HG03108 (cell line): Measurements from ENCODE around the gene PIAS1.
"Not testable (repeated sequence)": the region's sequence is repeated elsewhere in the genome, so short reads cannot be mapped to it uniquely, and the experiment has no call there.

Experiments
- ATAC-seq: cut with Tn5 transposase; IDR thresholded peaks from one replicate; pipeline ENCODE4 v1.9.1; 2021; ENCODE audit warnings: moderate library complexity; ENCODE audit not compliant: unreplicated experiment

PIAS1 gene

DNA sequence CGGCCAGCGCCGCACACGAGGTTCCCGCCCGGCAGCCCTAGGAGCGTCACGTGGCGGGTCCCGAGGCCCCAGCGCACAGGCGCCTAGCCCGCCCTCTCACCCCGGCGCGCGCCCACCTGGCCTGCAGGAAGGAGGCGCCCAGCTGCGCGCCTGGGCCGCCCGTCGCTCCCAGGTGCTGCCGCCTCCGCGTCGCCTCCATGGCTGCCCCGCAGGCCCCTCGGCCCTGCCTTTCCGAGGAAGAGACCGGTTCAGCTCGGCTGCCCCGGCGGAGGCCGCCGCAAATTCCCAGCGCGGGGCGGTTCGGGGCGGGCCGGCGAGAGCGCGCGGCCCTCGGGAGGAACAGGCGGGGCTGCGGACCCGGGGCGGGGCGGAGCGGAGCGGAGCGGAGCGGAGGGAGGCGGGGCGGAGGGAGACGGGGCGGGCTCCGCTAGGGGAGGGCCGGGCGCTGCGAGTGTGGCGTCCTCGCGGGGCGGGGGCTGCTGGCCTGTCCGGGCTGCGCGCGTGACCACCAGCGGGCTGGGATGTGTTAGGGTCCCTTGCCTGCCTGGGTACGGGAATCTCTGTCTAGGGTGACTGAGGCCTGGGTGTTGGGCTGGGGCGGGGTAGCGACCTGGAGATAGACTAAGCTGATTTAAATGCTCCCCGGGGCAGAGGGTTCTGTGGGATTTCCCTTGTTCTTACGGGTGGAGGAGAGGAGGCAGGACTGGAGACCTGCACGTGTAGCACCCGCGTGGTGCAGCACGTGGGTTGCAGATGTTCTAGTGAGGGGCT, 175.5 kb downstream of the PIAS1 start, which contains the start of gene CLN6:
Gene CLN6 (minus strand): TSS at position 343 of the 771 bp plus-strand sequence. CDS start 144 bp downstream, at position 199.
- peak; percentile 54 for ATAC-seq

DNA sequence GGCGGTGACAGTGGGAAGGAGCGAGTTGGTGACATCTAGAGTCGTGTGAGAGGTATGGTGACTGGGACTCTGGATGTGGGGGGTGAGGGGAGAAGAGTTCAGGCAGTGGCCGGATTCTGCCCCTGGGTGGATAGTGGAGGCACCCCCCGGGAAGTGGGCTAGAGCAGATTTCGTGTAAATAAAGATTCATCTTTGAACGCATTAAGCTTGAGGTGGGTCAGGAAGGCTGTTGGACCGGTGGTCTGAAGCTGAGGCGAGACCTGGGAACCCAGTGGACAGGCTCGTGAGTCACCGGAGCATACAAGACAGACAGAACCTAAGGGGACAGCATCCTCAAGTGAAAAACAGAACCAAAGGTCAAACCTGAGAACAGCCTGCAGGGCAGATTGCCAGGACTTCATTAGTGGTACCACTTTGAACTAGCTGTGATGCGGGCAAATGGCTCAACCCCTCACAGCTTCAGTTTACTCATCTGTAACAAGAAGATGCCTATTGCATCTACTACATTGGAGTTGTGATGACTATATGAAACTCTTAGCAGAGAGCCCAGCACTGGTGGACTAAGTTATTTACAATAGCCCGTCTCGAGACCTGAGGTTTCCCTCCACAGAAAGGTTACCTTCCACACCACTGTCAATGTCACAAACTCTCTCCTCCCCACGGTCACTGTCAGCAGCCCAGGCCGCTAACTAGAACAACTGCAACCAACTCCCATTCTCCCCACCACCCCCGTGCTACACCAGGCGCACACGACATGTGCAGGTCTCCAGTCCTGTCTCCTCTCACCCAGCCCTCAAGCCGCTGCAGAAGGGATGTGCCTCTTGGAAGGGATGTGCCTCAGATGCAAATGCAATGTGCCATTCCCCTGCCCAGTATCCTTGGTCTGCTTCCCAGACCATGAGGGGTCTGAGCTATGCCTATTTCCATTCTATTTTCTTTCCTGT, 176.3 kb downstream of the PIAS1 start:
- ATAC-seq = peak; percentile 21

DNA sequence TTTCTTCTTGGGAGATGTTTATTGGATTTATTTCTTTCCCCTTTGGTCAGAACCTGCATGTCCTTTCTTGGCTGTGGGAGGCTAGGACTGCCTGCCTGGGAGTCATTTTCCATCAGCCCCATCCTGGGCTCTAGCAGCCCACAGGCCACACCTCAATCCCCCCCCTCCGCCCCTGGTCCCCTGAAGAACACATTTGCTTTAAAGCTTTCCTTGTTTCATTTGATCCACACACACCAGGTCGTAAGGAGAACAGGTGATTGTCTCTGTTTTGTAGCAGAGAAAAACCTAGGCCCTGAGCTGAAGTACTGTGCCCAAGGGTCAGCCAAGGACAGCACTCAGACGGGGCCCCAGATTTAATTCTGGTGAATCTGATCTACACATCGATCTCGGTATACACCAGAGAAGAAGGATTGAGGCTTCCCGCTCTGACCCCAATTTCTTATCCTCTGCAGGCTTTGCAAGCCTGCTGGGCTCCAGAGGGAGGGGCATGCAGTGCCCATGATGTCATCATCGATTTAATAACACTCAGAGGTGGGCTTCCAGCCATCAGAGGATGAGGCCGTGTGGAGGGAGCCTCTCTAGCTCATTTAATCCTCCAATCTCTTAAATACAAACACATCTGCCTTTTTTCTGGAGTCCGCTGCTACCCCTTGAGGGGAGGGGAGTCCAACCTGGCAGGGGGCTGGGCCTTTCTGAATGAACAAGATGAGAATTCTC, 177.1 kb downstream of the PIAS1 start:
- ATAC-seq = no peak

DNA sequence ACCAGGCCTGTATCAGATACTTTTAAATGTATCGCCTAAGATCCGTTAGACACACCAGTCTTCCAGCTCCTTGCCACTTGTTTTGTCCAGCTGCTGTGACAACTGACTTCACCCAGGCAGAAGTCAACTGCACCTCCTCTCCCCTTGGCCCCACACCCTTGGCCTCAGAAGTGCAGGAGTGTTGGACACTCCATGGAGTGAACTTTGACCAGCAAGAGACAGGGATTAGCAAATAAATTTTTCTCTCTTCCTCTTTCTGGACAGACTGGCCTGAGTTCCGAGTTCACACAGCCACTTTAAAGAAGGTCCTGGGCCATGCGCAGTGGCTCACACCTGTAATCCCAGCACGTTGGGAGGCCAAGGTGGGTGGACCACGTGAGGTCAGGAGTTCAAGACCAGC, 178.3 kb downstream of the PIAS1 start:
- no peak for ATAC-seq

DNA sequence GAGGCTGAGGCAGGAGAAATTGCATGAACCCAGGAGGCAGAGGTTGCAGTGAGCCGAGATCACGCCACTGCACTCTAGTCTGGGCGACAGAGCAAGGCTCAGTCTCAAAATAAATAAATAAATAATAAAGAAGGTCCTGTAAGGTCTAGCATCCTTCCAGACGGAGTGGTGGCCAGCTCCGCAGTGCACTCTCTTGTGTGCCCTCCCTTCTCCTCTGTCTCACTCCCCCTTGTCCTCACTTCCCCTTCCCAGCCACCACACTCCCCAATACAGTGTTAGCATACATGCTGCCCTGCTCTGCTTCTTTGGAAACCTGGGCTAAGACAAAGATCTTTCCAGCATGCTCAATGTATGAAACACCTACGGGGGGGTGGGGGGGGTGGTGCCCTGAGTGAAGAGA, 178.8 kb downstream of the PIAS1 start:
- no peak for ATAC-seq

DNA sequence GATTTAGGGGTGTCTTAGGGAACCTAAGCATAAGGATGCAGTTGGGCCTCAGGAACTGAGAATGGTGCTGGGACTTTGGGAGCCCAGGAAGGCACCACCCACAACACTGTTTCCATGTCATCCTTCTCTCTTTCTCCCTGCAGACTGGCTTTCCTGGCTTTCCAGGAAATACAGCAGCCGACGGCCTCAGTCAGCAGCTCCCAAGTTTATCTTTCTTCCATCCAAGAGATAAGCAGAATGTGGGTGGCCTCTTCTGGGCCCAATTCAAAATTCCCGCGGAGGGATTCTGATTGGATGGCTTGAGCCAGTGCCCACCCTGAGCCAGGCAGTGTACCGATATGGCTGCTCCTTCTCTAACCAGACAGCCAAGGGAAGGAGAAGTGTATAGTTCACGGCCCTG, 179.9 kb downstream of the PIAS1 start:
- ATAC-seq = no peak

DNA sequence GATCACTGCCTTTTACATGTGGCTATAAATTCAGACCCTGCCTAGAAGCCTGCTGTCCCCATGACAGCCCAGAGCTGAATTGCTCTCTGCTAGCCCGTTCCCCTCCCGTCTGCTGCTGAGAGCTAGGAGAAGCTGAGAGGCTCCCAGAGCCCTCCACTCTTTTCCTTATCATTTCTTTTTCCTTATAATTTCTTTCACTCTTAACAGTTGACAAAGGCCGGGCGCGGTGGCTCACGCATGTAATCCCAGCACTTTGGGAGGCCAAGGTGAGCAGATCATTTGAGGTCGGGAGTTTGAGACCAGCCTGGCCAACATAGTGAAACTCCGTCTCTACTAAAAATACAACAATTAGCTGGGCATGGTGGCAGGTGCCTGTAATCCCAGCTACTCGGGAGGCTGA, 180.4 kb downstream of the PIAS1 start:
- ATAC-seq = not testable (repeated sequence)

DNA sequence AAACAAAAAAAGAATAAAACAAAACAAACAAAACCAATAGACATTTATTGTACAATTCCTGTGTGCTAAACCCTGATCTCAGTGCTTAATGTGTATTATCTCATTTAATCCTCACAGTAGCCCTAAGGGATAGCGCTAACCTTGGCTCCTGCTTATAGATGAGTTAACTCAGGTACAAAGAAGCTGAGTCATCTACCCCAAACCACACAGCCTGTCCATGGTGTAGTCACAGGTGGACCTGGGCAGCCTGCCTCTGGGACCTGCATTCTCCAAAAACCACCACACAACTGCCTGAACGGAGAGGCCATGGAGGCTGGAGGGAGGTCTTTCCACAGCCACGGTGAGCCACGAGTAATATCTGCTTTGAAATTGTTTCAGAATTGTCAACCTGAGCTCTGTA, 180.9 kb downstream of the PIAS1 start:
- ATAC-seq = no peak

DNA sequence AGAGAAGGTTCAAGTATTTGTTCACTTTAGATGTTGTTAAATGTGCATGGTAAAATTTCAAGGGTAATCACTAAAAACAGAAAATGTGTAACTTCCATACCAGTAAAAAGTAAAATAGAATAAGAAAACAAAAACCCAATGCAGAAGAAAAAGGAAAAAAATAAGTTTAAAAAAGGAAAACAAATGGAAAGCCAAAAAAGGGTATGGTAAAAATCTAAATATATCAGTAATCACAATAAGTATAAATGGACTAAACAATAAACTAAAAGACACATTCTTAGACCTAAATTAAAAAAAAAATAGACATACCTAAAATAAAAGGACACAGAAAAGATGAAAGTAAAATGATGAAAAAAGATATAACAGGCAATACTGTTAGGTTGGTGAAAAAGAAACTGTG, 184.9 kb downstream of the PIAS1 start:
- ATAC-seq = no peak

DNA sequence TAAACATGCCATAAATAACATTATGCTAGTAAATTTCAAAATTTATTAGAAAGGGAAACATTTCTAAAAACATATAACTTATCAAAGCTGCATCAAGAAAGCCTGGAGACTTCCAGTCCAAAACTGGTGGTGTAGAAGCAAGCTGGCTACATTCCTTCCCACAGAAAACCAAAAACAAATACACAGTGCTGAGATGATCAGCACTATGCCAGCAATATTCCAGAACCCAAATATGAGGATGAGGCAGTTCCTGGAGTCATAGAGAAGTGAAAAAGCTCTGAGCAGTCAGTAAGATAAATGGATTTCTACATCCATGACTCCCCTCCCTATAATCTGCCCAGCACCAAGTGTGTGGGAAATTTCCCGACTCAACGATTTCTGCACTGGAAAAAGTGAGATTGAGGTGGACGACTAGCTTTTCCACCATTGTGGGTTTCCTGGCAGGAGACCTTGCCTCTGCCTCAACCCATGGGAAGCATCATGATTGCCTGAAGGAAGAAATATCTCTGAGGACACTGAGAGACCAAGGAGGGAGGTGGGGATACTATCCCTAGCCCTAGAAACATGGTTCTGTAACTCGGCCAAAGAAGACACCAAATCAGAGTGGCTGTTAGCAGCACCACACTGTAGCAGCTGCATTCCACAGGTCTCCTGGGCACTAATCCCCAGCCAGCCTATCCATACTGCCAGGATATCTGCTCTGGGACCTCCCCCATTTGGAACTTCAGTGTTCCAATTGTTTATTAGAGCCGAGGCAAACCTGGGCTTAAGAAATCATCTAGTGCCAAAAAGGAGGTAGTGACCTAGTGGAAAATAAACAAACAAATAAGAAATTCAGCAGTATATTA, 187.2 kb downstream of the PIAS1 start:
- ATAC-seq = no peak
